GM10847 (cell line): ENCODE measurements around the gene OR1I1.

ENCODE experiments used
- POLR2A ChIP-seq: IDR thresholded peaks from 2 replicates; pipeline ENCODE4 v1.6.1; 2011; ENCODE audit not compliant: insufficient read length; ENCODE audit errors: extremely low read depth

The OR1I1 gene

GRCh38 chr19:15110418-15110815 lies 28.4 kb downstream of the OR1I1 start:
- no peak for TF ChIP-seq POLR2A

GRCh38 chr19:15111758-15112157 lies 29.7 kb downstream of the OR1I1 start:
- TF ChIP-seq POLR2A: no peak

- TF ChIP-seq POLR2A: no peak
Observed at GRCh38 chr19:15112385-15112784, 30.4 kb downstream of the OR1I1 start.

GRCh38 chr19:15113245-15114152 lies 31.5 kb downstream of the OR1I1 start:
- TF ChIP-seq POLR2A: no peak

- no peak for TF ChIP-seq POLR2A
Observed at GRCh38 chr19:15114153-15114540, 32.1 kb downstream of the OR1I1 start.

GRCh38 chr19:15115080-15115479 lies 33.1 kb downstream of the OR1I1 start:
- TF ChIP-seq POLR2A: no peak

- no peak for TF ChIP-seq POLR2A
Observed at GRCh38 chr19:15115762-15116615, 34.0 kb downstream of the OR1I1 start.

GRCh38 chr19:15116856-15117255 lies 34.8 kb downstream of the OR1I1 start:
- no peak for TF ChIP-seq POLR2A

GRCh38 chr19:15118248-15118647 lies 36.2 kb downstream of the OR1I1 start:
- no peak for TF ChIP-seq POLR2A

- TF ChIP-seq POLR2A: no peak
Observed at GRCh38 chr19:15118789-15119494, 36.9 kb downstream of the OR1I1 start.

GRCh38 chr19:15120135-15121026 lies 38.4 kb downstream of the OR1I1 start:
- TF ChIP-seq POLR2A: no peak

- TF ChIP-seq POLR2A: no peak
Observed at GRCh38 chr19:15122331-15123030, 40.5 kb downstream of the OR1I1 start.

GRCh38 chr19:15123031-15123890 lies 41.2 kb downstream of the OR1I1 start:
- TF ChIP-seq POLR2A: no peak
